GM18907 (cell line): ENCODE data around the gene ZNF329.
"Not testable (repeated sequence)": the region's sequence is repeated elsewhere in the genome, so short reads cannot be mapped to it uniquely, and the experiment has no call there.

Source experiments
- ATAC-seq: cut with Tn5 transposase; IDR thresholded peaks from one replicate; pipeline ENCODE4 v1.9.1; 2021; ENCODE audit warnings: mild to moderate bottlenecking, moderate library complexity; ENCODE audit not compliant: unreplicated experiment

The ZNF329 gene

DNA sequence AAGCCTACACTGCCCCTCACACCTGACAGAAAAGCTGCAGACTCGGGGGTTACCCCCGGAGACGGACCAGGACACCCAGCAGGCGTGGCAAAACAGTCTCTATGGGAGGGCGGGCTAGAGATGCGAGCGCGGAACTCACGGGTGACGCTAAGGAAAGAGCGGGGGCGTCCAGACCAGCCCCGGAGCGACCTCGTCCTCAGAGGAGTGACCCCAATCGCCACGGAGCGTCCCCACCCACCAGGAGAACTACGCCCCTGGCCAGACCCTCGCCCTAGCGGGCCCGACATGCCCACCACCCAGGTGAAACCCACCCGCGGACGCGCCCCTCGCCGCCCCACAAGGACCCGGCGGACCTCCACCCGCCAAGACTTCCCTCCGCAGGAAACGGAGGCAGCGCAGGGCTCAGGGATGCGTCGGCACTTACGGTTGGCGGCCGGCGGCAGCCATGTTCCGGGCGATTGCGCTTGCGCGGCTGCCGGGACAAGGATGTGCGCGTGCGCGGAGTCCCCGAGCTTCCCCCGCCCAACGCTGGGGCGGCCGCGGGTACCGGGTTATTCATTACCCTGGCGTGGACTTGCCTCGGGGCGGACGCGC is at the start of gene ZNF329:
TSS of gene ZNF329 (minus strand) at position 462 of the 594 bp plus-strand sequence. CDS start 21,286 bp downstream, outside the sequence.
- peak; percentile 63 for ATAC-seq

DNA sequence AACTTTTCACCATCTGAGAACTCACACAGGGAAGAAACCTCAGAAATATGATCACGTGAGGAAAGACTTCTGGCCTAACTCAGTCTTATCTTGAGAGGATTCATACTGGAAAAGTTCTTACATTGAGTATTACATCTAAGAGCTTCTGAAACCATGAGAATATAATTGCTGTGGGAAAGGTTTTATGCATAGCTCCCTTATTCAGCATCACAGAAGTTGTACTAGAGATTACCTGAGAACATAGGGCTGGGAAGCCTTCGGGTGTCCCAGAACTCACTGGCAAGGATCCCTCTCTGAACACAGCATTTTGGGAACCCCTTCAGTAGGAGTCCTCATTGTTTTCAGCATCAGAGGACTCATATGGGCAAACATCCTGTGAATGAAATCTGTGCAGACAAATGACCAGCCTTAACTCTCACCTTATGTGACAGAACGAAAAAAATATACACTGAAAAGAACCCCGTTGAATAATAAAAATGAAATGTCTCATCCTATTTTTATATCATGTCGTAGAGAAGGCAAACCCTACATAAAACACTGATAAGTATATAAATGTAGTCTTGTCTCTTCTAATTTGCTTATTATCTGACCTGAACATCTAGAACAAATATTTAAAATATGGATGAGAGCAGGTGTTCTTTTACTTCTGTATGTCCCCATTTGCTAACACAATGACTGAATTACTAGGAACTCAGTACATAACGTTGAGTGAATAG is 46.5 kb upstream of the ZNF329 start:
- ATAC-seq, result no peak

DNA sequence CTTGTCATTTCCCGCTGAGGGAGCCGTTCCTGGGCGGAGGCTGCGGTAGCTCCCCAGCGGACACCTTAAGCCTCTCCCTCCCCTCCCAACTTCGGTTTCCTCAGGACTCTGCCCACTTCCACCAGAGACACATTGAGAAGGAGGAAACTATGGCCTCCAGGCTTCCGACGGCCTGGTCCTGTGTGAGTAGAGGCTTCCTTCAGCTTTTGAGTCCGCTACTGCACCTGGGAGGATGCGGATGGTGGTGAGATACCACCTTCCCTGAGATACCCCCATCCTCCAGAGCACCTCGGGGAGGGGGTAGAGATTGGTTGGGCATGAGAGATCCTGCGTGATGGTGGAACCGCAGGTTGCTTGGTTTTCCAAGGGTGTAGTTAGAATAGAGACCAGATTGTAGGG is 33.2 kb upstream of the ZNF329 start:
- no peak for ATAC-seq

DNA sequence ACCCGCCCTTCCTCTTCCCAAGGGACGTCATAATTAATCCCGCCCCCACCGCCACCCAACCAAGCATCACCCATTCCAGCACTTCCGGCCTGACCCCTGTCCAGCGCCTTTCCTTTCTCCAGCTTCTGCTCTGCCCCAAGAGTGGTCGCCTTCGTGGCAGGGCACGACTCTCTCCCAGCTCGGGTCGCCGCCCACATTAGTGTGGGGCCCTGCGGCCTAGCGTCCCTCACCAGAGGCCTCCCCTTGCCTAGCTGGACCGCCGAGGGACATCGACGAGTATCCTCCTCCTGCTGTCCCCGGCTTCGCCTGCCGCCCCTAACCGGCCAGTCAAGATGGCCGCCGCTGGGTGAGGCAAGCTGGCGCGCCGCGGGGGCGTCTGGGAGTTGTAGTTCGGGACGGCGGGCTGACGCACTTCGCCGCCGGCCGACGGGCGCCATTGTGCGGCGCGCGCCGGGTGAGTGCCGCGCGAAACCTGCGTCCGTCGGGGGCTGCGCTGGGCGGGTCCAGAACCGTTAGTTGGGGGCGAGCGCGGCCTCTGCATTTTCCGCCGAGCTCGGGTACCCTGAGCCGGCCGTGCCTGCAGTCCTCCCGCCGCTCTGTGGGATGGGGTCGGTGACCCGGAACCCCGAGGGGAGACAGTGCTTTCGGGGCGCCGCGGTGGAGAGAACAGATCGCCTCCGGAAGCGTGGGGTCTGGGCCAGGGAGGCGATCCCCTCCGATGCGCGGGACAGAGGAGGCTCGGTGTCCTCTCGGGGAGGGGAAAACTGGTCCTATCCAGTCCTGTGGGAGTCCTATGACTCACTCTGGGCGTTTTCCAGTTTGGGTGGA is 32.6 kb upstream of the ZNF329 start, which contains the start of gene ZNF274:
TSS of gene ZNF274 (plus strand) at position 73 of the 828 bp plus-strand sequence. CDS start 905 bp downstream, outside the sequence.
- ATAC-seq, result peak; percentile 89

DNA sequence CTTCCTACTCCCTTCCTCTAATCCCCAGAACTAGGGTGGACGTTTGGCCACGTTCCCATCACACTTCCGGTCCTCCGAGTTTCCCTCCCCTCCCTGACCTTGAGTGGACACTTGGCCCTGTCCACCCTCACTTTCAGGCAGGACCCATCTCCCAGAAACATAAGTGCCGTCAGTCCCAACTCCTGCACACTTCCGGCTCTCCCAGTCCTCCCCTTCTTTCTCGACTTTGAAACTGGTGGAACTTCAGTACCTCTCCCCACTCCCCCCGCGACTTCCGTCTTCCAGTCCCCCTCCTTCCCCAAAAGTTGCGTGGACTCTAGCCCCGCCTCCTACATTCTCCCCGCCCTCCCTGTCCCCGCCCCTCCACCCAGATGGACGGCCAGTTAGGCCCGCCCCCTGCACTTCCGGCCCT is 32.0 kb upstream of the ZNF329 start:
- no peak for ATAC-seq

DNA sequence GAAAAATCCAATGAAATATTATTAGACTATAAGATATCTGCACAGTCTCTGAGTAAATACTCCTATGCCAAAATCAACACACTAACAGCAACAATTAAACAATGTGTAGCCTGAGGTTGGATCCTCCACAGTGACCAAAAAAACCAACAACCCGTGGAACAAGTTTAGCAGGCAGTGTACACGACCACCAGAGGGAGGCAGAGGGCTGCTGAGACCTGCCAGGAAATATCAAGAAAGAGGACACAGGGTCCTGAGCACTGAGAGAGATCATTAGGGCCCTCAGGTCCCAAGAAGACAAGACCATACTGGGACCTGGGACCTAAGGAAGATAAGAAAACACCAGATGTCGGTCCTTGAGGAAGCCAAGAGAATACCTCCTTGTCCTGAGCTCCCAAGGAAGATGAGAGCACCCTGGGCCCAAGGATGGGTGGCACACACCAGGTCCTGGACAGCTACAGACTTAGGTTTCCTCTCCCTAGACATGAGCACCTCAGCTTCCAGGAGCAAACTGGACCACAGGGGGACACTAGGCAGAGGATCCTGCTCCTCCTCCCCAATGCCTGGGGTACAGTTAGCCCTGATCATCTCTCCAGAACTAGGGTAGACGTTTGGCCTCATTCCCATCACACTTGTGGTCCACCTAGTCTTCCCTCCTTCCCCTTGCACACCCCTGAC is 31.4 kb upstream of the ZNF329 start:
- ATAC-seq, result peak; percentile 1

DNA sequence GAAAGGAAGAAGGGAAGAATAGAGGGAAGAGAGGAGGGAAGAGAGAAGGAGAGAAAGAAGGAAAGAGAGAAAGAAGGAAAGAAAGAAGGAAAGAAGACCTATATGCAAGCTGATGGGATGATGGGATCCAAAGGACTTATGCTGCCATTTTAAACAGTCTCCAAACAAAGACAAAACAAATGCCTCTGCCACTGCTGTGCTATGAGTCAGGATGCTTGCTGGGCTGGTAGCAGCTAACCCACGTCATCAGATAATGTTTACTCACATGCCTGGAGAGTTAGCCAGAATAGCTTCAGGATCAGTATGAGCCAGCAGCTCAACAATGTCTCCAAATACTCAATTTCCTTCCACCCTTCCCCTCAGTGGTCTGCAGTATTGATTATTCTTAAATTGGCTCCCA is 20.3 kb upstream of the ZNF329 start:
- ATAC-seq, result no peak

DNA sequence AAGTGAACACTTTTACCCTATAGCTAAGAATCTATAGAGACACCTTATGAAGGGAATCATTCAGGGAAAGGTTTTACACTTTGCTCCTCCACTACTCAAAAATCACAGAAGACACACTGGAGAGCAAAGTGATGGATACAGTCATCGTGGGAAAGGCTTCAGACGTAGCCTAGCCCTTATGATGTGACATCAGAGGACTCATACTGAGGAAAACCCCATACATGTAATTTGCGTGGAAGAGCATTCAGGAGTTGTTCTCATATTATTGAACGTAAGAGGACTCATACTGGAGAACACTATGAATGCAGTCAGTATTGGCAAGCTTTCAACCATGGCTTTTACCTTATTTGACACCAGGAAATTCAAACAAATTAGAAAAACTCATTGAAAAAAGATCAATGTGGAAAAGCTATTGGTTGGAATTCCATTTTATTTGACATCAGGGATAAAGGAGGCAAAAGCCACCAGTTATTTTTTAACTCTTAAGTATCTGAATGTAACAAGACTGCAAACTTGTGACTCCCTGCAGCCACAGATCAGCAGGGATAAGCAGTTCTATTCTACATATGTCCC is 16.2 kb upstream of the ZNF329 start:
- no peak for ATAC-seq

DNA sequence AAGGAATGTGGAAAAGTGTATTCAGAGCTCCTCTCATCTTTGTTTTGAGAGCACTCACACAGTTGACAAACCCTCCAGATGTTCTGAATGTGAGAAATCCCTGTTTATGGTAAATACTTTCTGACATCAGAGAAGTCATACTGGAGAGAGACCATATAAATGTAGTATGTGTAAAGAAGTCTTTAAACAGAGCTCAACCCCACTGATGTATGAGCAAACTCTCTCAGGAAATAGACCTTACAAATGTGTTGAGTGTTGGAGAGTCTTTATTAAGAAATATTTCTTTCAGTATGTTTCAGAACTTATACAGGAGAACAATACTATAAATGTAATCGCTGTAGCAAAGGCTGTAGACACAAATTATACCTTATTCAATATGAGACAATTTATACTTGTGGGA is 15.7 kb upstream of the ZNF329 start:
- ATAC-seq, result no peak

DNA sequence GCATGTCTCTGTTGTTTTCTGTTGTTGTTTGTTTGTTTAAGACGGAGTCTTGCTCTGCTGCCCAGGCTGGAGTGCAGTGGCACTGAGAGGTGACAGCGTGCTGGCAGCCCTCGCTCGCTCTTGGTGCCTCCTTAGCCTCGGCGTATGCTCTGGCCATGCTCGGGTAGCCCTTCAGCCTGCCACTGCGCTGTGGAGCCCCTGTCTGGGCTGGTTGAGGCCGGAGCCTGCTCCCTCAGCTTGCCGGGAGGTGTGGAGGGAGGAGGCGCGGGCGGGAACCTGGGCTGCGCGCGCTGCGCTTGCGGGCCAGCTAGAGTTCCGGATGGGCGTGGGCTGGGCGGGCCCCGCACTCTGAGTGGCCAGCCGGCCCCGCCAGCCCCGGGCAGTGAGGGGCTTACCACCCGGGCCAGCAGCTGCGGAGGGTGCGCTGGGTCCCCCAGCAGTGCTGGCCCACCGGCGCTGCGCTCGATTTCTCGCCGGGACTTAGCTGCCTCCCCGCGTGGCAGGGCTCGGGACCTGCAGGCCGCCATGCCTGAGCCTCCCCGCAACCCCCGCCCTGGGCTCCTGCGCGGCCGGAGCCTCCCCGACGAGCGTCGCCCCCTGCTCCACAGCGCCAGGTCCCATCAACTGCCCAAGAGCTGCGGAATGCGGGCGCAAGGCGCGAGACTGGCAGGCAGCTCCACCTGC is 6.6 kb upstream of the ZNF329 start:
- ATAC-seq, result no peak

DNA sequence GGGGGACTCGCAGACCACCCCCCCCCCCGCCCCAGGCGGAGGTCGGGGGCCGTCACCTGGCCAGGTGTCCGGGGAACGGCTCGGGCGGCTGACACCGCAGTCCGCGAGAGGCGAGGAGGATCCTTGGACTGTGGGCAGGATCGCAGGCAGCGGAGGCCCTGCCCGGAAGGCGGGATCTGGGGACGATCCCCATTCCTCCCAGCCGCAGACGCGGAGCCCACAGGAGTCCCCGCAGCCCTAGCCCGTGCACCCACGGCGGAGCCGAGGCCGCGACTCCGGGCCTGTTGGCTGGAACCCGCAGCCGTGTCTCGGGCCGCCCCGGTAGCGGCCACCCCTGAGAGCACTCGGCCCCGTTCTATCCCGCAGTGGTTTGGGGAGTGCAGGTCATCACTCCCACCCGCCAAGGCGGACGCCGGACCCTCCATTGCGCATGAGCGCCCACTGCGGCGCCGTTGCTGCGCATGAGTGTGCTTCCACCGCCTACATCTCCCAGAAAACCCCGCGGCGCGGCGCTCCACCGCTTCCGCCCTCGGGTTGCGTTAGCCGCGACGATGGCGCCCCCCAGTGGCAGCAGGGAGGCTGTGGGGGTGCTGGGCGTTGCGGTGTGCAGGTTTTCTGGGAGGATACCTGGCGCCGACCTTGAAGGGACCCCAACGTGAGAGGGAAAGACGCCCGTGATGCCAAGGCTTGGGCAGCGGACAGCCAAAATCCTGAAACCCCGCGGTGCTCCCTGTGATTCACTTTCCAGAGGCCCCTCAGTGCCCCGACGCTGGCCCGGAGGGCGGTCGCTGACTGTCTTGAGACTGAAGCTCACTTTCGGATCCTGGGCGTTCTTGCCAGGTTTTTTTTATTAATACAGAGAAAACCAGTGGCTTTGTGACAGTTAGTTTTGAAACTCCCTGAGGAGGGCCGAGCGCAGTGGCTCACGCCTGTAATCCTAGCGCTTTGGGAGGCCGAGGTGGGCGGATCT is 4.4 kb upstream of the ZNF329 start:
- peak; percentile 76 for ATAC-seq

DNA sequence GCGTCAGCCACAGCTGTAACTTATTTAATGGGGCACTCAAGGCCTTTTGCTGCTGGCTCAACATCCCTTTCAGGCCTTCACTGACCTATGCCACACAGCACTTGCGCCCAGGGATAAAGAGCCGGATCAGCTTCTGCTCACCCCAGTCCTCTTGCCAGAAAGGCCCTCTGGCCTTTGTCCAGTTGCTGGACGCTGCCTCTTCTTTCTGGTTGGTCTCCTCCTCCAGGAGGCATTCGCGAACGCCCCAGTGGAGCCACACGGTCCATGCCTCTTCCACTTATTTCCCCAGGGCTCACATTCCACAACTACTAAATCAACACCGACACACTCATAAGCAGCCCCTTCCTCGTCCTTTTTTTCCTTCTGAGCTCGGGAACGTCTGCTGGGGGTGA is 3.7 kb upstream of the ZNF329 start:
- no peak for ATAC-seq

DNA sequence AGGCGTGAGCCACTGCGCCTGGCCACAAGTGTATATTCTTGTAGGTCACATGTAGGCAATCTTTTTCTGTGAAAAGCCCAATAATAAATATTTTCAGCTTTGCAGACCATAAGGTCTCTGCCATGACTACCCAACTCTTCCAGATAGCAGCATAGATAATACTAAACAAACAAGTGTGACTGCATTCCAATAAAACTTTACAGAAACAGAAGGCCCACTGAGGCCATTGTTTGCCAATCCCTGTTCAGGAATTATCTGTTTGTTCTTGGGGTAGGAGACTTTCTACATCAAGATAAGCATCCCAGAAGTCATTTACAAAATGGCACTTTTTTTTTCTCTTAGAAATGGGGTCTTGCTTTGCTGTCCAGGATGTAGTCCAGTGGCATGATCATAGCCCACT is 2.8 kb upstream of the ZNF329 start:
- ATAC-seq, result no peak

DNA sequence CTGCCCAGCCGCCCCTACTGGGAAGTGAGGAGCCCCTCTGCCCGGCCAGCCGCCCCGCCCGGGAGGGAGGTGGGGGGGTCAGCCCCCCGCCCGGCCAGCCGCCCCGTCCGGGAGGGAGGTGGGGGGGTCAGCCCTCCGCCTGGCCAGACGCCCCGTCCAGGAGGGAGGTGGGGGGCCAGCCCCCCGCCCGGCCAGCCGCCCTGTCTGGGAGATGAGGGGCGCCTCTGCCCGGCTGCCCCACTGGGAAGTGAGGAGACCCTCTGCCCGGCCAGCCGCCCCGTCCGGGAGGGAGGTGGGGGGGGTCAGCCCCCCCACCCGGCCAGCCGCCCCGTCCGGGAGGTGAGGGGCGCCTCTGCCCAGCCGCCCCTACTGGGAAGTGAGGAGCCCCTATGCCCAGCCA is 3.1 kb downstream of the ZNF329 start:
- ATAC-seq, result not testable (repeated sequence)

DNA sequence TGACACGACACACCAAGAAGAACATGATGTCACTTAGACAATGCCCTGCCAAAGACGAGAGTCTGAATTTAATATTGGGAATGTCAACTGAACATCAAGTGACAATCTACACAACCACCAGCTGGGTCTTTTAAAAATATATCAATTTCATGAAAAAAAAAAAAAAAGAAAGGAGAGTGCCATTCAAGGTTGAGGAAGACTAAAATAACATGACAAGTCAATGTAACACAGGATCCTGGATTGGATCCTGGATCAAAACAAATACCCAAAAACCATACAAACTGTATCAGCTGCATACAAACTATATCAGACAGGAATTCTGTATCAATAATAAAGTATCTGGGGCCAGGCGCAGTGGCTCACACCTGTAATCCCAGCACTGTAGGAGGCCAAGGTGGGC is 4.7 kb downstream of the ZNF329 start:
- no peak for ATAC-seq

DNA sequence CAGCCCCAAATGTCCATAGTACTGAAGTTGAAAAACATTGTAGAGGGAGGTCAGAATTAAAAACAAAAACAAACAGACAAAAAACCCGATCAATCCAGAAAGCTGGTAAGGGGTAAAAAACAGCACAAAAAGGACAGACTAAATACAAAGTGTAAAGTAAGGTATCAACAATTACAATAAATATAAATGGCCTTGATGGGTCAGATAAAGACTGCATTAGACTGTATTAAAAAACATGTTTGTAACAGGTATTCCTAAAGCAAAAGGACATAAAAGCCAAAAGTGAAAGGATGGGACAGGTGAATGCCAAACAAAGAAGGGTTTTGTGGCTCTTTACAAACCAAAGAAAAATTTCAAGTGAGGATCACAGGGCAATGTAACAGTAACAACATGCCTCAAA is 16.3 kb downstream of the ZNF329 start:
- ATAC-seq, result no peak

DNA sequence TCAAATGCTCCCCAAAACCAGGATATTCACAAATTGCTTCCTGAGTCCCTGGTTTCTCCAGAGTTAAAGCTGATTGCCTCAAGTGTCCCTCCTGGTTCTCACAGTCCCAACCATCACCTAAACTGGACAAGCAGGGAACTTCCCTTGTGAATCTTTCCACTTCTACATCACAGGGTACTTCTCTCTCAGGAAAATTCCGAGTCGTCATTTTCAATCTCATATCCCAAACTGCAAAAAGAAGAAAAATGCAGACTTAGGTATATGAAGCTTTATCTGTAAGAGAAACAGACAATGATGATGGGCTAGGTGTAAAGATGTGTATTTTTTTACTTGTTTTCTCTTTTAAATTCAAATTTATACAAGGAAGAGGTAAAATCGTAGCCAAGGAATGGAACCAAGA is 21.3 kb downstream of the ZNF329 start:
- ATAC-seq, result no peak

DNA sequence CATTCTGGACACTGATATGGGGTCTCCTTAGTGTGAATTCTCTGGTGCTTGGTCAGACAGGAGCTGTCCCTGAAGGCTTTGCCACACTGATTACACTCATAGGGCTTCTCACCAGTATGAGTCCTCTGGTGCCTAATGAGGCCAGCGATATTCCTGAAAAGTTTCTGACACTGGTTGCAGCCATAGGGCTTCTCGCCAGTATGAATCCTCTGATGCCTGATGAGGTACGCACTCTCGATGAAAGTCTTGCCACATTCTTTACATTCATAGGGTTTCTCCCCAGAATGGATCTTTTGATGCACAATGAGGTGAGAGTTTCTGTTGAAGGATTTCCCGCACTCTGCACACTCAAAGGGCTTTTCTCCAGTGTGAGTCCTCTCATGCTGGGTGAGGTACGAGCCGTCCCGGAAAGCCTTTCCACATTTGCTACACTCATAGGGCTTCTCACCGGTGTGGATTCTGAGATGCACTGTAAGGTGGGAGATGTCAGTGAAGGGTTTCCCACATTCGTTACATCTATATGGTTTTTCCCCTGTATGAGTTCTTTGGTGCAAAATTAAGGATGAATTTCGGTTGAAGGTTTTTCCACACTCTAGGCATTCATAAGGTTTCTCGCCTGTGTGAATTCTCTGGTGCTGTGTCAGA is 22.4 kb downstream of the ZNF329 start:
- ATAC-seq, result no peak

DNA sequence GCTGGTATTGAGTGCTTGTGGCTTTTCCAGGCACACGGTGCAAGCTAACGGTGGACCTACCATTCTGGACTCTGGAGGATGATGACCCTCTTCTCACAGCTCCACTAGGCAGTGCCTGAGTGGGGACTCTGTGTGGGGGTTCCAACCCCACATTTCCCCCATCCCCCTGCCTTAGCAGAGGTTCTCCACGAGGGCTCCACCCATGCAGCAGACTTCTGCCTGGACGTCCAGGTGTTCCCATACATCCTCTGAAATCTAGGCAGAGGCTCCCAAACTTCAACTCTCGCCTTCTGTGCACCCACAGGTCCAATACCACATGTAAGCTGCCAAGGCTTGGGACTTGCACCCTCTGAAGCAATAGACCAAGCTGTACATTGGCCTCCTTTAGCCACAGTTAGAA is 27.2 kb downstream of the ZNF329 start:
- ATAC-seq, result no peak
